Measurements from ENCODE around the gene PROSER3. TPM values are rescaled to one million over a fixed set of nuclear protein-coding genes. Genes with fewer than 3 reads are reported as not detected.

The PROSER3 gene
- total and polyA plus RNA-seq, 2 of the 13 experiments (the other 11 are each of a cell fraction or from before 2014, with no cell fraction given) = 5.1 to 5.7 TPM

GRCh38 chr19:35748106-35749020, 9.6 kb upstream of the PROSER3 start, which contains the start of gene LIN37 (continued):
- TF ChIP-seq SRSF1 (optimal IDR thresholded peaks at IDR 0.05; ENCODE audit: low read depth, low read length) (no peak), ZNF333 (CRISPR knock-in tag; IDR thresholded peaks at IDR 0.05; ENCODE audit: borderline replicate concordance) (no peak), ZNF816 (CRISPR knock-in tag; IDR thresholded peaks at IDR 0.05; ENCODE audit: borderline replicate concordance) (no peak), NFIC (IDR thresholded peaks at IDR 0.05; ENCODE audit: low read length) (no peak), LBX2 (CRISPR knock-in tag; IDR thresholded peaks at IDR 0.05; ENCODE audit: borderline replicate concordance) (no peak; the same call in 1 of the 2 replicates), KLF16 (CRISPR knock-in tag; IDR thresholded peaks at IDR 0.05) (peak in 1 of 2 experiments; percentile 77; a peak in 2 of 4 replicates), ZNF773 (CRISPR knock-in tag; IDR thresholded peaks at IDR 0.05; ENCODE audit: borderline replicate concordance) (no peak), PBX3 (CRISPR knock-in tag; IDR thresholded peaks at IDR 0.05; ENCODE audit: borderline replicate concordance) (peak; percentile 77; the same call in 1 of the 2 replicates), ZNF776 (CRISPR knock-in tag; IDR thresholded peaks at IDR 0.05) (no peak; the same call in 1 of the 2 replicates), SNAPC5 (CRISPR knock-in tag; IDR thresholded peaks at IDR 0.05; ENCODE audit: borderline replicate concordance) (0 out of 2 replicates have a peak, but pooled peaks have one; percentile 46), ZNF83 (CRISPR knock-in tag; IDR thresholded peaks at IDR 0.05; ENCODE audit: borderline replicate concordance) (no peak), THAP8 (CRISPR knock-in tag; IDR thresholded peaks at IDR 0.05; ENCODE audit: borderline replicate concordance) (no peak), NFE2L1 (CRISPR knock-in tag; IDR thresholded peaks at IDR 0.05; ENCODE audit: borderline replicate concordance) (no peak), ZNF687 (CRISPR knock-in tag; IDR thresholded peaks at IDR 0.05) (peak; percentile 76), HCFC1 (IDR thresholded peaks at IDR 0.05; ENCODE audit: low read depth, low read length) (peak; percentile 95), ZBTB7A (CRISPR knock-in tag; IDR thresholded peaks at IDR 0.05) (peak; percentile 57; the same call in 1 of the 2 replicates), MAFK (conservative IDR thresholded peaks at IDR 0.05 in 1 of 2, IDR thresholded peaks at IDR 0.05 in 1 of 2; ENCODE audit: low read length in 2 of 2) (no peak), ZBTB8A (CRISPR knock-in tag; IDR thresholded peaks at IDR 0.05; ENCODE audit: borderline replicate concordance, low read depth) (no peak), SMAD9 (CRISPR knock-in tag; IDR thresholded peaks at IDR 0.05) (no peak), REPIN1 (CRISPR knock-in tag; IDR thresholded peaks at IDR 0.05; ENCODE audit: borderline replicate concordance, low read depth) (0 out of 2 replicates have a peak, but pooled peaks have one; percentile 51), SOX6 (IDR thresholded peaks at IDR 0.05) (no peak), SOX6 (CRISPR knock-in tag; IDR thresholded peaks at IDR 0.05) (peak; percentile 50)

All from HepG2 (cell line).